ENCODE results near the gene ABHD14A.

Gene ABHD14A

DNA sequence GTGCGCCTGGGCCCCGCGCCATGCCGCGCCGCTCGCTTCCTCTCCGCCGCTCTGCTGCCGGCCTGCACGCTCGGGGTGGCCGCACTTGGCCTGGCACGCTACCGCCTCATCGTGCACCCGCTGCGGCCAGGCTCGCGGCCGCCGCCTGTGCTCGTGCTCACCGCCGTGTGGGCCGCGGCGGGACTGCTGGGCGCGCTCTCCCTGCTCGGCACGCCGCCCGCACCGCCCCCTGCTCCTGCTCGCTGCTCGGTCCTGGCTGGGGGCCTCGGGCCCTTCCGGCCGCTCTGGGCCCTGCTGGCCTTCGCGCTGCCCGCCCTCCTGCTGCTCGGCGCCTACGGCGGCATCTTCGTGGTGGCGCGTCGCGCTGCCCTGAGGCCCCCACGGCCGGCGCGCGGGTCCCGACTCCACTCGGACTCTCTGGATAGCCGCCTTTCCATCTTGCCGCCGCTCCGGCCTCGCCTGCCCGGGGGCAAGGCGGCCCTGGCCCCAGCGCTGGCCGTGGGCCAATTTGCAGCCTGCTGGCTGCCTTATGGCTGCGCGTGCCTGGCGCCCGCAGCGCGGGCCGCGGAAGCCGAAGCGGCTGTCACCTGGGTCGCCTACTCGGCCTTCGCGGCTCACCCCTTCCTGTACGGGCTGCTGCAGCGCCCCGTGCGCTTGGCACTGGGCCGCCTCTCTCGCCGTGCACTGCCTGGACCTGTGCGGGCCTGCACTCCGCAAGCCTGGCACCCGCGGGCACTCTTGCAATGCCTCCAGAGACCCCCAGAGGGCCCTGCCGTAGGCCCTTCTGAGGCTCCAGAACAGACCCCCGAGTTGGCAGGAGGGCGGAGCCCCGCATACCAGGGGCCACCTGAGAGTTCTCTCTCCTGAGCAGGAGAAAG, 18.7 kb upstream of the ABHD14A start:
- DNase-seq (ENCODE audit: low read depth, low spot score) = no peak

DNA sequence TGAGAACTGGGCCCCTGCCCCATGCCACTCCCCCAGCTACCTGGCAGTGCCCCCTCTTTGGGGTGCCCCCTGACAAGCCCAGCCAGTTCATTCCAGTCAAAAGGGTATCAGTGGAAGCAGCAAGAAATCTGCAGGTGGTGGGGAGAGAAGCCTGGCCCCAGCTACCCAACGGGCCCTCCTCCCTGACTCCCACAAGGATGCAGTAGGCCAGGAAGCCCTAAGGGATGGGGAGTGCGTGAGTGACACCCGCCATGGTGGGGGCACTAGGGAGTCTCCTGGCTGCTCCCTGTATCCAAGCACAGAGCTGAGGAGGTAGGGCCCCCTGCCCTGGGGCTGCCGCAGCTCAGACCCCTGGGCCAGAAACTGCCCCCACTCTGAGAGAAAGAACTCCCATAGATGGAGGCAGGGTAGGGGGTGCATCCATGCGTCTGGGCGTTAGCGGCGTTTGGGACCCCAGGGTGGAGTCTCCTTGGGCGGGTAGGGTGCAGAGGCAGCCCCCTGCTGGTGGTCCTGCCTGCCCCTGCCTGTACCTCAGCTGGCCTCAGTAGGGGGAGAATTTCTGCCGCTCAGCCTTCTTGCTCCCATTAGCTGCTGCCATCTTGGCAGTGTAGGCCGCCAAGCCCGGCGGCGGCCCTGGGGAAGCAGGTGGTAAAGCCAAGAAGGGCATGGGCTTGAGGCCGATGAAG, 17.2 kb upstream of the ABHD14A start:
- DNase-seq (ENCODE audit: low read depth, low spot score) = no peak

DNA sequence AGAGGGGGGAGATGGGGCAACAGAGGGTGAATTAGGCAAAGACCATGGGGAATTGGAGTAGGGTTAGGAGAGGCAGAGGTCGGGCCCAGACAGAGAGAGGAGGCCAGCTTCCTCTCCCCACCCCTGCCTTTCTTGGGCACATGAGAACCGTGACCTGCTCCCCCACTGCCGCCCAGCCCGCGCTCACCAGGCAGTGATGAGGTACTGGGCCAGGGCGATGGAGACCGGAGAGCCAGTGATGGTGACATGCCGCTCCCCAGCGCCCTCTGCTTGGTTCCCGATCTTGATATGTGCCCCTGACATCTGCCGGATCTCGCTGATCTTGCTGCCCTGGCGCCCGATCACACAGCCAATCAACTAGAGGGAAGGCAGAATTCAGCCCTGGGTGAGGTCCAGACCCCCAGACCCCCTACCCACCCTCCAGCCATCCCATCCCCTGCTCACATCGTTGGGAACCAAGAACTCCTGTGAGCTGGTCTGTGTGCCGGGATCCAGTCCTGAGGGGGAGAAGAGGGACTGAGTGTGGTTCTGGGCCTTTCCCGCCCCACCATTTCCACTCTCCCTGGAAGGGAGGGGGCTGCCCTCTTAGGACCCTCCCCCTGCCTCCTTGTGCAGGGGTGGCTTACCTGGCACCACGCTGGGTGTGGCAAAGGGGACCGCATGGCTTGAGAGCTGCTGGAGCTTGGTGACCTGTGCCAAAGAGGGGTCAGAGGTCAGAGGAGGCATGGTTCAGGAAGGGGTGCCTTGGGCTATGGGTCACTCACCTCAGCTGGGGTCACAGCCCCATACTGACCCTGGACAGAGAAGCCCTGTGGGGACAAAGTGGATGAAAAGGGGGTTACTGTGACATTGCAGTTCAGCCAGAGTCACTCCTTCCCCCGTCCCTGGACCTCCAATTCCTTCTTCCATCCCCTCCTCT, 16.0 kb upstream of the ABHD14A start:
- DNase-seq (ENCODE audit: low read depth, low spot score) = no peak

DNA sequence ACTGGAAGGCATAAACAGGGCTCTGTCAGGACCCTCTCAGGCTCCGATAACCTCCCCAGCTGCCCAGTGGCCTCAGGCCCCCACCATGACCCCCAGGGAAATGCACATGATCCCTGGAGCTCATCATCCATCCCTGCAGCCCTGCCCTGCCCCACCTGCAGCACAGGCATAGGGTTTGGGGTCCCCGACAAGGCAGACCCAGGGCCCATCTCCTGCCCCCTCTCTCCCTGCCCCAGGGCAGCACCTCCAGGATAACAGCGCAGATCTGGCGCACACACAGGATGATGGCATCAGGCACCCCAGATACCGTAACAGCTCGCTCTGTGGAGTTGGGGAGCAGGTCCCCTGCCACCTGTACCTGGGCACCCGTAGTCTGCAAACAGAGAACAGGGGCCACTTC, 15.2 kb upstream of the ABHD14A start:
- DNase-seq (ENCODE audit: low read depth, low spot score) = no peak

DNA sequence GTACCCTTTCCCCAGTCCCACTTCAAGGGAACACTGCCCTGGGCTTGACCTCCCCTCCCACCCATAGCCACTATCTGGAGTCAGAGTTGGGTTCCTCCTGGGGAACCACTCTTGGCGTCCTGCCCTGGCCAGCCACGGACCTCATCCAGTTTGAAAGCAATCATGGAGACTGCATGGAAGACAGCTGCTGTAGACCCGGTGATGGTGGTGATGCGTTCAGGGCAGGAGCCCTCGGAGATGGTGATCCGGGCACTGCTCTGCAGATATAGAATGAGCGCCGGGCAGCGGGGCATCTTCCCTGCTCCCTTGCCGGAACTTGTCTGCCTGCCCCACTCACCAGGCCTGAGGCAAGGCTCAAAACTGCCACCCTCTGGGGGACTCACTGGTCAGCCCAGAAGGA, 14.5 kb upstream of the ABHD14A start:
- no peak for DNase-seq (ENCODE audit: low read depth, low spot score)

DNA sequence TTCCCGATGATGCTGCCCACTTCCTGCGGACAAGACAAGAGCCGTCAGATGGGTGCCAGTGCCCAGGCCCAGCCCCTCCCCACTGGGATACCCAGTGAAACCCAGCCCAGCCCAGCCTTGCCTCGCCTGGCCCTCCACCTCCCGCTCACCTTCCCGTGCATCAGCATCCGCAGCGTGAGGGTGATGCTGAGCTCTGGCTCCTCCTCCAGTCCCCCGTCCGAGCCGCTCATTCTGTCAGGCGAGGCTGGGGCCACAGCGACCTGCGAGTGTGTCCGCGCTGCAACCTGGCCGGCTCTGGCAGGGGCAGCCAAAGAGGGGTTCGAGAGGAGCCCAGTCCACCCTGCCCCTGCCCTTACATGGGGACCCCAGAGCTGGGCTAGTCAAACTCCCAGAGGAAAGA, 13.9 kb upstream of the ABHD14A start:
- DNase-seq (ENCODE audit: low read depth, low spot score) = no peak

DNA sequence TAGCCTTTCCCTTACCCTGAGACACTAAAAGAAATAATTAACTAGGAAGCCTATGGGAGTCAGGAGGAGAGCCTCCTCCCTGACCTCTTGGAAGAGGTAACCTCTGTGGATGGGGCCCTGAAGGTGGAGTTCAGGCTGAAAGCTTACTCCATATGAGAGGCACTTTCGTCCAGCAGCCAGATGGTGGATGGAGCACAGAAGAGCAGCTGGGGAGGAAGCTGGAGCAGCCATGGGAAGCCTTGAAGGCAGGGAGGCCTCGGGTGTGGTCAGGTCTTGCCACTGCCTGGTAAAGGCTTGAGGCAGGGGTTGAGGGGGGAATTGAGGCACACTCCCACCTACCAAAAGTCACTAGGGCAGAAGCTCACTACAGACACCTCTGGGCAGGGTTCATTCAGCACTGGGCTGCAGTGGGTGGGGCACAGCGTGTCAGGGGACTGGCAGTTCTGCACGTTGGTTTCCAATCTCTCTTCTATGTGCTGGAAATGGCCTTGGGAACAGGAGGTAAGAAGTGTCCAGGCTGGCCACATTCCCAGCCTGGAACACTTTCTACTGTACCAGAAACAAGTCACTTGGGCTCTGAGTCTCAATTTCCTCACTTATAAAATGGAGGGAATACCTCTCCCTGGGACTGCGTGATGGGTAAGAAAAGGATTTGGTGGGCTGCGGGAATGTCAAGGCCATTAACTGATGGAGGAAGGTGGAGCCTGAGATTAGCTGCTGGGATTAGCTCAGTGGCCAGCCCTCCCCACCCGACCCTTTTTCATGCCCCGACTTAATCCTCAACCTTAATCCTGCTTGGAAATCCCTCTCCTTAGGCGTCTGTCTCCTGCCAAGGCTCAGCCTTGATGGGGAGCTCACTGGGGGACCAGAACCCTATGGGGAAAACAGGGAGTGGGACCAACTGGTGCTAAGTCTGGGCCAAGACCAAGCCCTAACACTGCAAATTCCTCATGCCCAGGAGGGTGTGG, 13.0 kb upstream of the ABHD14A start:
- no peak for DNase-seq (ENCODE audit: low read depth, low spot score)

DNA sequence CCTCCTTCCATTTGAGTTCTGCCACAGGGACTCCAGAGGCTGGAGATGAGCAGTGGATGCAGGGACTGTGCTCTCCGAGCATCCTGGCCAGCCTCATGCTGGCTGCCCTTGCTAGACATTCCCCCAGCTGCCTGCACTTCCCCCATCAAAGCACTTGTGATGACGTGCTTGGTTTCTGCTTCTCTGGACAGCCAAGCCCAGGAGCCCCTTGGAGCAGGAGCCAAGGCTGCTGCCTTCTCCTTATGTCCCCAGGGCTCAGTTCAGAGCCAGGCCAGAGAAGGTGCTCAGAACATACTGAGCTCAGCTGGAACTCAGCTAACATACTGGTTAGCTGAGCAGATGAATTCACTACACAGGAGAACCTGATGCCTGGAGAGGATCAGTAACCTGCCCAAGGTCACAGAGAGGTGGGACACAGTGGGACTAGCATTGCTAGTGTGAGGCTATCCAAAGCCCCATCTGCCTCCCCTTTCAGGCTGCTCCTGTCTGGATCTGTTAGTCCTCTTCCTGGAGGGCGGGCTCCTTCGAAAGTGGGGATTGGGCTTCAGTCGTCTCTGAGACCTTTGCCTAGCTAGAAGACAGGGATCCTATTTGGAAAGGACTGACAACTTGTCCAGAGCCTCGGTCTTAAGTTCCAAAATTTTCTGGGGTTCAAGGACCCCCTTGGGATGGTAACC, 11.9 kb upstream of the ABHD14A start:
- no peak for DNase-seq (ENCODE audit: low read depth, low spot score)

DNA sequence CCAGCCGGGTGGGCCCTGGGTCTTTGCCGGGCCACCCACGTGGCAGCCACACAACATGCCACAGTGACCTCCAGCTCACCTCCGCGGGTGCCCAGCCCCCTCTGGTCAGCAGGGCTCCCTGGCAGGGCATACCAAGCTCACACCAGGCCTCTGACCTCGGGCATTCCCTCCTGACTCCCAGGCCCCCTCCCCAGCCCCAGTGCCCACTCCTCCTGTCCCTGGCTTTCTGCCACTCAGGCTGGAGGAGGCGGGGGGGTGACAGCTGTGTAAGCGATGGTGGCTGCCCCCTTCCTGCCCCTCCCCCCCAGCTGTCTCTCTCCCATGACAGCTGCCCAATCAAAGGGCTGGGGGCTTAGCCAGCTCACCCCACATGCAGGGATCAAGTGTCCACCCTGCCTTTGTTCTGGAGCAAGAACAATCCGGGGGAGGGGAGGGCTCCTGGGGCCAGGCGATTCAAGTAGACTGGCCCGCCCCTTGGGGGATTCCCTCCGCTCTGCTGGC, 10.9 kb upstream of the ABHD14A start:
- DNase-seq (ENCODE audit: low read depth, low spot score) = no peak

DNA sequence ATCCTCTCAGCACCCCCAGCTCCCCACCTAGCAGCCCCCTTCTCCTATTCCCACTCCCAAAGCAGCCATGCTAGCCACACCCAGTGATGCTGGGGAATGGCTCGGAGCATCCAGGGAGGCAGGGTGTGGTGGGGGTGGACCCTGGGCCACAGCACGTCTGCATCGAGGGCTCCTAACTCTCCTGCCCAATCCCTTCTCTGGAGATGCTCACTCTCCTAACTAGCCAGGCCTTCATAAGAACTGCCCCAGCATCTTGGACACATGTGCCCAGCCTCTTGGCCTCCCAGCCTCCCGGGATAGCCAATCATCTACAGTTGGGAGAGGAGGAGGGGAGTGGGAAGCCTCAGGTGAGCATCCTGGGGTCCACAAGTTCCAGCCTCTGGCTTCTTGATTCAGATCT, 10.3 kb upstream of the ABHD14A start:
- DNase-seq (ENCODE audit: low read depth, low spot score) = no peak

DNA sequence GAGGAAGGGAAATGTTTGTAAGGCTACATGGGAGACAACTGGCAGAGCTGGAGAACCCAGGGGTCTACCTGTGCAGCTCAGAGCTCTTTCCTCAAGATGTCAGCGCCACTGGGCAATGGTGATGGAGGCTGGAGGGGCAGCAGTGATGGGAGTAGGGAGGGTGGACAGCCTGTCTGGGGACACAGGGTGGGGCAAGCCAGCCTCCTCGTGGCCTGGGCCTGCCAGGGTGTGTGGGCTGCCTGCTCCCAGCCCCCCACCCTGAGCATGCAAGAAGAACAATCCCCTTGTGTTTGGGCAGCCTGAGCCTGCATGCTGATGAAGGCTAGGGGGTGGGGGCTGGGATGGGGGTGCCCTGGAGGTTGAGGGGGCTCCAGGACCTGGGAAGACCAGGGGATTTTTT, 8.8 kb upstream of the ABHD14A start:
- no peak for DNase-seq (ENCODE audit: low read depth, low spot score)

DNA sequence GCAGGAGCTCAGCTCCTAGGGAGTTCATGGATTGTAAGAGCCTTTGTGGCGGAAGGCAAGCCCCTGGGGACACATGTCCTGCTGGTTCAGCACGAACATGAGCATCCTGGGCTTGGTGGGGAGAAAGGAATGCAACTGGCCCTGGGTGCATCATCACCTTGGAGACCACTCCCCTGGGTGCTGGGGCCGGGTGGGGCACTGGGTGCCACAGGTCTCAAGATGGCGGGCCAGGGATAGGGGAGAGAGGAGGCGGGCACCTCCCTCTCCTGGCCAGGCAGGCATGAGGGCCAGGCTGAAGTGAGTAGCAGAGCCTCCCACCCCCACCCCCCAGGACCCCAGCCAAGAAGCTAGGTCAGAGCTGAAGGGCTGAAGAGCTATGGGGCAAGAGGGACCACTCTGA, 8.4 kb upstream of the ABHD14A start:
- no peak for DNase-seq (ENCODE audit: low read depth, low spot score)

DNA sequence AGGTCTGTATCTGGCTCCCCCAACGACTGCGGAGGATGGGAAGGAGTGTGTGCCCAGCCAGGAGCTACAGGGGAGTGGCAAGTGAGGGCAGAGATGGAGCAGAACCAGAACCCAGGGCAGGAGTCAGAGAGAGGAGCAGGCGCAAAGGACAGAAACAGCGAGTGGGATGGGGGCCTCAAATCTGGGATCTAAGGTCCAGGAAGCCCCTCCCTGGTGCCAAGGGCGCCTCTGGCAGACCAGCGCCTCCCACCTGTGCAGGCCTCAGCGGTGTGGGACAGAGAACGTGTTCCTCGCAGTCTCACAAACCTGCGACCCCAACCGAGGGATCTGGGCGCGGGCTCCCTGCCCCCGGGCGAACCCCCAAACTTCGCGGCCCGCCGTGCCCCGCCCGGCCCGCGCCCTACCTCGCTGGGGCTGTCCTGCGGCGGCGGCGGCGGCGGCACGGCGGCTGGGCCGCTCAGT, 7.9 kb upstream of the ABHD14A start:
- no peak for DNase-seq (ENCODE audit: low read depth, low spot score)

DNA sequence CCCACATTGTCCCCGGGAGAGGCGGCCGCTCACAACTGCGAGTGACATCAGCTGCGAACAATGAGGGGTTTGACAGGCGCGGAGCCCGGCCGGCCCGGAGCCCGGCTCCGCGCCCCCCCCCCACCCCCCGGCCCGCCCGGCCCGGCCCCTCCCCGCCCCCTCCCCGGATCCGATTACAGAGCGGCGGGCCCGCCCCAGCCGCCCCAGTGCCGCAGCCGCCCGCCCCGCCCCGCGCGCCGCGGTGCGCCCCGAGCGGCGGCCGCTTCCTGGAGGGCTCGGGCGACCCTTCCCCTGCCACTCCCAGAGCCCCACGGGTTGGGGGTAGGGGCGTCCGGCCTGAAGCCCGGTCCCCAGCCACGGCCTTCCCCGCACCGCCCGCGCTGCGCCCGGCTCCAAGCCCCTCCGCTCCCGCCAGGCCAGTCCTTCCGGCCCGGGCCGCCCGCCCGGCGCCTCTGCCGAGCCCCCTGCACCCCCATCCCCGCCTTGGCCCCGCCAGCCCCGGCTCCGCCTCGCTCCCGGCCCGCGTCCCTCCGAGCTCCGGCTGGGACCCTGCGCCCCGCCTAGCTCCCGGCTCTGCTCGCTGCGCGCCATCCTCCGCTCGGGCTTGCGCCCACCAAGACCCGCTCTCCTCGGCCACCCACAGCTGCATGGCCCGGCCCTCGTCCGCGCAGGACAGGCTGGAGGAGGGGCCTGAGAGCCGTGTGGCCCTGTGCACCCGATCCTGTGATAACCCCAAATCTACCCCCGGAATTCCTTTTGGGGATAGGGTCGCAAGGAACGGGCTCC, 7.3 kb upstream of the ABHD14A start, which contains the start of gene PCBP4:
Gene PCBP4 (minus strand): TSS at position 71 of the 786 bp plus-strand sequence. CDS start 6,214 bp downstream, outside the sequence.
- DNase-seq (ENCODE audit: low read depth, low spot score) = no peak

DNA sequence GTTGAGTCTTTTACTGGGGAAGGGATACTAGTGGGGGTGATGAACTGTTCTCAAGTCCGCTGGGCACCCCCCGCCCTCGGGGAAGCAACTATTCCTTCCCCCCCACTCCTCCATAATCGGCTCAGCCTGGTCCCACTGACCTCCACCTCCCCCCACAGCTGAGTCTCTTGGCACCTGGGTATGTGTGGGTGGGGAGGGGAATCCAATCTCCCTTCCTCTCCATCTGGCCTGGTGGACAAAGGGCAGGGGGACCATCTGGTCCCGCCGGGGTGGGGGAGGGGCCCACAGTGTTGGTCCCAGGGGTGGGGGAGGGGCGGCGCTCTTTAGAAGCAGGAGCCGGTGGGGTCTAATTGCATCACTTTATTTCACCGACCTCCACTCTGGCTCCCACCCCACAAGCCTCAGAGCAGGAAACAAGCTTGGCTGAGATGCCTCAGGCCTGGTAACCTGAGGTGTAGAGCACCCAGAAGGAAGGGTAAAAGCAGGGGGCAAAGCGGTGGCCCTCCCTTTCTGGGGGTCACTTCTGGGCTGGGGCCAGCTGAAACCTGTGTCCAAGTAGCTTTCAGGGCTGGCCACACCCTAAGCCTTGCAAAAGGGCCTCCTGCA, 6.6 kb upstream of the ABHD14A start:
- no peak for DNase-seq (ENCODE audit: low read depth, low spot score)

DNA sequence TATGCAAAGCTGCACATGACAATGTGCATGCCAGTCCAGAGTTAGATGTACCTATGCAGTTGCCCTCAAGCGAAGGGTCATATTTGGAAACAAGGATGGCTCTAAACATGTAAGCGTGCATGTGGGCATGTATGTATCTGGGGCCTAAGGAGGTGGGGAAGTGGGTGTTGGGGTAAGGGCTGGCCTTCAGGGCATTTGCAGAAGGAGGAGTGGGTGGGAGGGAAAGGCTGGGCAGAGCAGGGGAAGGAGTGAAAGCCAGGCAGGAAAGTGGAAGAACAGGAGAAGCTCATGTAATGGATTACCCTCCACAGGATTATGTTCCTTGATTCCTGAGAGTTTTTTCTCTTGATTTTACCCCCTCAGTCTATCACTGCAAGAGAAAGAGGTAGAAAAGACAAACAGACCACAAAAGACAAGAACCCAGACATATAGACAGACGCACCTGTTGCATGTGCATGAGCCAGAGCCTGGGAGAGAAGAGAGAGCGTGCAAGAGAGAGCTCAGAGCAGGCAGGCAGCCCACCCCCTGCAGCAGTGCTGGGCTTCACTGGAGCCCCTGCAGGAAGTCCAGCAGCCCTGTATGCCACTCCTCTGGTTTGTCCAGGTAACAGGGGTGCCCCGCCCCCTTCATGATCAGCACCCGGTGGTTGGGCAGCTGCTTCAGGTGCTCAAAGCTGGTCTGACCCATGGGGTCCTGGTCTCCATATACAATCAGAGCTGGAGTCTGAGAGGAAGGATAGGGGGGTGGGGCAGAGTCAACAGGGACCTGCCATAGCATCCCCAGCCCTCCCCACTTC, 5.8 kb upstream of the ABHD14A start:
- no peak for DNase-seq (ENCODE audit: low read depth, low spot score)

DNA sequence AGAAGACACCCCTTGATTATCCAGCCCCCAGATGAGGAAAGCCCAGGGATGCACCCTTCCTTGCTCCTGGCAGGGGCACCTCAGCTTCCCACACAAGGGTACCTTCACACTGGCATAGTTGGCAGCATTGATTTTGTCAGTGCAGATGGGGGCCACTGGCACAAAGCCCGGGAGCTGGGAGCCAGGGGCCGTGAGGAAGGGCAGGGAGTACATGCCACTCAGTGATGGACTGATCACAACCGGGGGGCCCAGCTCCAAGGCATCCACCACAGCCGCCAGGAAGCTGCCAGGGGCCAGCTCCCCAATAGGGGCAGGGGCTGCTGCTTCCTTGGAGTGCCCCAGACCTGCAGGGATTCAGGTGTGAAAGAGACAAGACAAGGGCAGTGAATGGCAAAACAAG, 5.0 kb upstream of the ABHD14A start:
- DNase-seq (ENCODE audit: low read depth, low spot score) = no peak
